ENCODE data around the gene CACNA1S. TPM values are rescaled to one million over a fixed set of nuclear protein-coding genes. Genes with fewer than 3 reads are reported as not detected.

CACNA1S gene
- total RNA-seq, 1 experiment from 2014 or later: not detected

GRCh38 chr1:201094832-201095231 lies 17.4 kb downstream of the CACNA1S start:
- Histone ChIP-seq H3K14ac (ENCODE audit: insufficient read depth, low read length) (no peak overlapping the region; the same call in 1 of the 2 replicates), H3K56ac (ENCODE audit: insufficient read length, low read depth, low read length) (no peak overlapping the region), H3K23ac (ENCODE audit: insufficient read length, low read depth, low read length) (no peak overlapping the region), H4K20me1 (ENCODE audit: control insufficient read depth, insufficient read depth, insufficient read length) (no peaks in the 10 kb centered on the region), H2BK120ac (ENCODE audit: low read depth, low read length, poor library complexity, severe bottlenecking) (no peak overlapping the region), H2BK20ac (ENCODE audit: low read depth, low read length, poor library complexity, severe bottlenecking) (no peak overlapping the region), H3K27me3 (ENCODE audit: insufficient read depth, low read length) (no peaks in the 10 kb centered on the region; the same call in 1 of the 2 replicates), H4K8ac (replicated peaks; ENCODE audit: insufficient read length, low read depth, low read length) (no peak overlapping the region), H3K4me2 (ENCODE audit: insufficient read depth, insufficient read length, low read length) (no peak overlapping the region), H2AK5ac (ENCODE audit: insufficient read length, low read length) (no peak overlapping the region), H3K9me3 (ENCODE audit: control insufficient read depth, low read depth, low read length) (no peaks in the 10 kb centered on the region), H3K4me1 (ENCODE audit: insufficient read depth, low read length) (no peaks in the 10 kb centered on the region), H2BK15ac (ENCODE audit: low read depth, low read length) (no peak overlapping the region), H3K18ac (ENCODE audit: insufficient read length, low read depth, low read length) (no peak overlapping the region), H2BK5ac (ENCODE audit: insufficient read length, low read length) (no peak overlapping the region), H3K79me1 (ENCODE audit: insufficient read depth, low read depth, low read length, poor library complexity, severe bottlenecking) (no peaks in the 10 kb centered on the region), H4K91ac (ENCODE audit: insufficient read length, low read depth, low read length) (no peak overlapping the region), H3K27ac (ENCODE audit: insufficient read length, low read depth, low read length) (no peak overlapping the region), H3T11ph (ENCODE audit: low read length) (no peak overlapping the region), H2BK12ac (ENCODE audit: insufficient read length, low read depth, low read length) (no peak overlapping the region), H4K5ac (ENCODE audit: insufficient read length, low read depth, low read length) (no peak overlapping the region), H3K79me2 (ENCODE audit: insufficient read depth, low read length) (no peaks in the 10 kb centered on the region), H2AFZ (ENCODE audit: low read length) (no peak overlapping the region), H3K4ac (ENCODE audit: low read depth, low read length) (no peak overlapping the region), H3K23me2 (ENCODE audit: insufficient read length, low read depth, low read length, poor library complexity, severe bottlenecking) (no peaks in the 10 kb centered on the region), H3K9ac (ENCODE audit: extremely low read depth, insufficient read length, low read length) (no peak overlapping the region)
- Mint-ChIP-seq H3K4me3 (no peak overlapping the region), H3K27ac (no peak overlapping the region; a peak in 1 of 7 replicates), H3K27me3 (ENCODE audit: low read depth) (peaks cover 1% of the 10 kb centered on the region), H3K9me3 (no peaks in the 10 kb centered on the region), H3K36me3 (ENCODE audit: insufficient read depth in 1 of 3, low read depth in 3 of 3) (no peaks in the 10 kb centered on the region), H3K4me1 (peaks cover 8 to 13% of the 10 kb centered on the region in 2 experiments)
- no peak for TF ChIP-seq CTCF (conservative IDR thresholded peaks at IDR 0.05)
- no CpG with 5 or more reads among the region's 4 CpGs for WGBS (ENCODE audit: extremely low coverage, insufficient read length, low lambda C conversion rate)
- DNase-seq: no peak

Measured in H9 (cell line).